ENCODE data around the gene PTGES2. TPM values are rescaled to one million over a fixed set of nuclear protein-coding genes. Genes with fewer than 3 reads are reported as not detected.

The PTGES2 gene
- total and polyA plus RNA-seq, 9 of the 15 experiments (the other 6 are each of a cell fraction or from before 2014, with no cell fraction given): 2.4 to 196 (median 90.1) TPM

GRCh38 chr9:128098297-128099230 lies 29.0 kb downstream of the PTGES2 start (continued):
- TF ChIP-seq JUND (IDR thresholded peaks at IDR 0.05; ENCODE audit: borderline replicate concordance, low read depth, low read length) (peak; percentile 91), JUND (tag; IDR thresholded peaks at IDR 0.05; ENCODE audit: borderline replicate concordance, low read depth, low read length) (peak; percentile 81; the same call in 1 of the 3 replicates), RBFOX2 (IDR thresholded peaks at IDR 0.05; ENCODE audit: low read depth, low read length) (peak; percentile 59), VEZF1 (CRISPR knock-in tag; IDR thresholded peaks at IDR 0.05) (peak; percentile 38; the same call in 1 of the 2 replicates), SP2 (IDR thresholded peaks at IDR 0.05; ENCODE audit: extremely low read depth, low read depth, low read length, poor library complexity, severe bottlenecking) (no peak), CUX1 (CRISPR knock-in tag; IDR thresholded peaks at IDR 0.05) (no peak), ATF3 (IDR thresholded peaks at IDR 0.05) (peak; percentile 96), ATF3 (CRISPR knock-in tag; conservative IDR thresholded peaks at IDR 0.05) (no peak), ZNF280B (CRISPR knock-in tag; IDR thresholded peaks at IDR 0.05) (no peak), HNRNPUL1 (IDR thresholded peaks at IDR 0.05; ENCODE audit: low read length) (no peak)
